Activated CD4-positive, alpha-beta T cell treated with anti-CD3 and anti-CD28 coated beads, Interleukin-2, amount 10 ng/mL, durations not matched to agents 24 days and 14 days (primary cell): ENCODE measurements around the gene ZFP62. TPM values are rescaled to one million over a fixed set of nuclear protein-coding genes. Genes with fewer than 3 reads are reported as not detected.
A peak's percentile ranks its signal among the peaks of the same experiment; 100 is the strongest.

ENCODE experiments used
- DNase-seq: peaks from one replicate; pipeline ENCODE4 v3.0.0; 2022
- H3K27ac Mint-ChIP-seq: one replicate; pipeline ENCODE4 v1.8.0; 2022; ENCODE audit warnings: mild to moderate bottlenecking, mixed read lengths
- H3K27me3 Mint-ChIP-seq: one replicate; pipeline ENCODE4 v1.8.0; 2022; ENCODE audit warnings: mixed read lengths
- H3K36me3 Mint-ChIP-seq: one replicate; pipeline ENCODE4 v1.8.0; 2022; ENCODE audit warnings: low read depth, mild to moderate bottlenecking, mixed read lengths
- H3K4me1 Mint-ChIP-seq: one replicate; pipeline ENCODE4 v1.8.0; 2021; ENCODE audit warnings: mixed read lengths
- H3K4me3 Mint-ChIP-seq: one replicate; pipeline ENCODE4 v1.8.0; 2022; ENCODE audit warnings: mild to moderate bottlenecking, moderate library complexity, mixed read lengths
- H3K9me3 Mint-ChIP-seq: one replicate; pipeline ENCODE4 v1.8.0; 2021; ENCODE audit warnings: mixed read lengths
- intact Hi-C: fragments of 100-400 bp; cut with micrococcal nuclease; formaldehyde crosslinking; loops from one replicate; pipeline ENCODE4 v1.15.1; 2023
- total RNA-seq: library from RNA; stranded (reverse); gene quantifications from 2 replicates; pipeline ENCODE4 v1.2.3, GENCODE V29; 2022

Gene ZFP62
- total RNA-seq, 1 donor from 2014 or later: 26.7 TPM

DNA sequence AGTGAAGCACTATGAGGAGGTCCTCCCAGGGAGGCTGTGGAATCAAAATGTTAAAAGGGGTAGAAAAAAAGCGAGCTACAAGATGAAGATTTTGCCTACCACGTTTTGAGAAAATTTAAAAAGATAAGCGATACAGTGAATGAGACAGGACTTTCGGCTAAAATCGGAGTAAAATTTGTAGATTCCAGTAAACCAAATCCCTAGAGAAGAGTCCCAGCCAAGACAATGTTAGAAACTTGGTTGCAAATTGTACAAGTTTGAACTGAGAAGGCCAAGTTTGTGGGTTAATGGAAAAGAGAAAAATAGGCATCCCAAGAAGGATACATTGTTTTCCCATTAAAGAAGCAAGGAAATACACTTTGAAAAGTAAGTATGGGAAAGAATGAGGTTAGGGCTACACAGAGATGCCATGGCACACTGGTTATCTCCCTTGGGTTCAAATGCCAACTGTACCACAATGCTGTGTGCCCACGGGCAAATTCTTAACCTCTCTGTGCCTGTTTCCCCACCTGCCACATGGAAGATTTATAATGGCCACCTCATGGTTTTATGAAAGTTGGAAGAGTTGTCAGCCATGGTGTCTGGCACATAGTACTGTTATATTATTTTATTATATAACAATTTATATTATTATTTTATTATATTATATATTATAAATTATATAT lies 42.3 kb downstream of the ZFP62 start:
- intact Hi-C loops: no loop called here
- Mint-ChIP-seq H3K4me3 (no peak overlapping the region), H3K4me1 (peaks cover 21% of the 10 kb centered on the region), H3K27me3 (no peaks in the 10 kb centered on the region), H3K27ac (no peak overlapping the region), H3K36me3 (no peaks in the 10 kb centered on the region), H3K9me3 (no peaks in the 10 kb centered on the region)
- DNase-seq: peak; percentile 40

- Mint-ChIP-seq H3K27ac (no peak overlapping the region), H3K4me3 (no peak overlapping the region), H3K9me3 (no peaks in the 10 kb centered on the region), H3K27me3 (no peaks in the 10 kb centered on the region), H3K4me1 (peaks cover 26% of the 10 kb centered on the region), H3K36me3 (no peaks in the 10 kb centered on the region)
- DNase-seq: peak; percentile 43
- intact Hi-C loops: no loop called here
Observed at GRCh38 chr5:180817893-180818674, 43.0 kb downstream of the ZFP62 start.

DNA sequence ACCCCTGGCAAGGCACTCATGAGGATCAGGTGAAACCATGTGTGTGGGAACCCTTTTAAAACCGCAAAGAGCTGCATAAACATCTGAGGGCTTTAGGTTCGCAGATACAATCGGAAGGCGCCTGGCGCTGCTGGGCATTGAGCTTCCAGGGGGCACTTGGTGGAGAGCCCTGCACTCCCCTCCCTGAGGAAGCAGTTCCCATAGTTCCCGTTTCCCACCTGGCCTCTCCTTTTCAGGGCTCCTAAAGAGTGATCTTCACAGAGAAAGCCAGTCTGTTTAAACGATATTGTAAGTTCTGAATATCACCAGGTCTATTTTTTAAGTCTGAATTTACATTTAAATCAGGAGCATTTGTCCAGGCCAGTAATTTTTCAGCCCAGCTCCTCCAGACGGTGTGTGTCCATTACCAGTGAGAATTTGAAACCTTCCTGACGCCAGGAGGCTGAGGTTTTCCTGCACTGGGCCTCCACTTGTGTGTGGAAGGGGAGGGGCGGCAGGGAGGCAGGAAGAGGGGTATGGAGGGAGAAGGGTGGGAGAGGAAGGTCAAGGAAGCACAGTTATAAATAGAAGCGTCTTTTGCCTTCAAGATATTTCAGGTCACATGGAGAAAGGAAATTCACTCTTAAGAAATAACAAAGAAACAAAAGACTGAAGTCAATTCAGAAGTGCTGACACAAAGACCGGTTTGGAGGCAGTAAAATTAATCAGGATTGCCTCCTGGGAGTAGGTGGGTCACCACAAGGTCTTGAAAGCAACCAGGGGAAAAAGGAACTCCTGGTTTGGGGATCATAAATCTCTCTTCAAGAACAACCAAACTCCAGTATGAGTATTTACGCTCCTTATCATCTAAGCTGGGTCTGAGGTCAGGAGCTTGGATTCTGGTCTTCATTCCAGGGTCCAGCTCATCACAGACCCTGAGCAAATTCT lies 44.2 kb downstream of the ZFP62 start:
- Mint-ChIP-seq H3K4me1 (peaks cover 31% of the 10 kb centered on the region), H3K4me3 (peak overlapping the region; percentile 11), H3K36me3 (no peaks in the 10 kb centered on the region), H3K27me3 (no peaks in the 10 kb centered on the region), H3K9me3 (no peaks in the 10 kb centered on the region), H3K27ac (no peak overlapping the region)
- intact Hi-C loops: no loop called here
- peak; percentile 64 for DNase-seq

DNA sequence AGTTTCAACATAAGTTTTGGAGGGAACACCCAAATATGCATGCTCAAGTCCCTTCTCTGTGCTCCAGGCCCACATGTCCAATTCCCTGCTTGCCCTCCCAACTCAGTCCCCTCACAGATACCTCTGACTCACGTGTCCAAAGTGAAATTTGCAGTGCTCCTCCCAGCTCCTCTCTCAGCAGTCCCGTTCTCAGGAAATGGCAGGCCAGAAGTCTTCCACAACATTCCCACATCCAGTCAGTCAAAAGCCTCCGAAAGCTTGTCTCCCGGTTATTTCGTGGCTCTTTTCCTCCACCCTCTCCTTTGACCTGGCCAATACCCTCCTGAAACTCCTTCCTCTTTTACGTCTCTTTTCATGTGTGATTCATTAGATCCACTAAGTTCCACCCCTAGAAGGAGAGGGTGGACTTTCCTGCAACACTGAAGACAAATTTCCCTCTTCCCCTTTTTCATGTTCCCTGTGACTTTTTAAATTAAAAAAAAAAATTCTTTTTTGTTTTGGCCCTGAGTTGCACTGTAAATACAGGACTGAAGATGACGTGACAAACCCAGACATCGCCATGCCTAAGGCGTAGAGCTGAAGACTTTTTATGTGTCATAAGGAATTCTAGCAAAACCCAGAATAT lies 45.7 kb downstream of the ZFP62 start:
- no peak overlapping the region for H3K27ac Mint-ChIP-seq
- no peaks in the 10 kb centered on the region for H3K9me3 Mint-ChIP-seq
- H3K4me1 Mint-ChIP-seq: peaks cover 40% of the 10 kb centered on the region
- intact Hi-C loops: no loop called here
- no peaks in the 10 kb centered on the region for H3K27me3 Mint-ChIP-seq
- no peak for DNase-seq
- no peaks in the 10 kb centered on the region for H3K36me3 Mint-ChIP-seq
- H3K4me3 Mint-ChIP-seq: no peak overlapping the region

GRCh38 chr5:180813420-180813819 lies 47.7 kb downstream of the ZFP62 start:
- Mint-ChIP-seq H3K4me1 (peaks cover 47% of the 10 kb centered on the region), H3K27ac (peak overlapping the region; percentile 45), H3K36me3 (no peaks in the 10 kb centered on the region), H3K27me3 (no peaks in the 10 kb centered on the region), H3K4me3 (no peak overlapping the region), H3K9me3 (no peaks in the 10 kb centered on the region)
- no peak for DNase-seq
- intact Hi-C loops: no loop called here

GRCh38 chr5:180811623-180812124 lies 49.4 kb downstream of the ZFP62 start:
- peaks cover 57% of the 10 kb centered on the region for H3K4me1 Mint-ChIP-seq
- no peaks in the 10 kb centered on the region for H3K27me3 Mint-ChIP-seq
- no peak for DNase-seq
- peak overlapping the region; percentile 94 for H3K27ac Mint-ChIP-seq
- H3K9me3 Mint-ChIP-seq: no peaks in the 10 kb centered on the region
- peaks cover 13% of the 10 kb centered on the region for H3K36me3 Mint-ChIP-seq
- H3K4me3 Mint-ChIP-seq: peak overlapping the region; percentile 78
- intact Hi-C loops: loop anchor here (2.0 kb wide), 1 partner anchor 435 kb away; no protein-coding TSS in a partner anchor

GRCh38 chr5:180810959-180811622 lies 50.0 kb downstream of the ZFP62 start:
- Mint-ChIP-seq H3K27me3 (no peaks in the 10 kb centered on the region), H3K36me3 (peaks cover 19% of the 10 kb centered on the region), H3K4me3 (peak overlapping the region; percentile 78), H3K4me1 (peaks cover 59% of the 10 kb centered on the region), H3K27ac (peak overlapping the region; percentile 94), H3K9me3 (no peaks in the 10 kb centered on the region)
- DNase-seq: no peak
- intact Hi-C loops: loop anchor here (1.0 to 2.0 kb wide), 4 partner anchors 9 to 436 kb away; partner anchors contain the start of genes MGAT1 and ZFP62

GRCh38 chr5:180810210-180810958 lies 50.7 kb downstream of the ZFP62 start:
- peak overlapping the region; percentile 78 for H3K4me3 Mint-ChIP-seq
- intact Hi-C loops: loop anchor here (1.0 to 2.0 kb wide), 4 partner anchors 8 to 436 kb away; partner anchors contain the start of genes MGAT1 and ZFP62

DNA sequence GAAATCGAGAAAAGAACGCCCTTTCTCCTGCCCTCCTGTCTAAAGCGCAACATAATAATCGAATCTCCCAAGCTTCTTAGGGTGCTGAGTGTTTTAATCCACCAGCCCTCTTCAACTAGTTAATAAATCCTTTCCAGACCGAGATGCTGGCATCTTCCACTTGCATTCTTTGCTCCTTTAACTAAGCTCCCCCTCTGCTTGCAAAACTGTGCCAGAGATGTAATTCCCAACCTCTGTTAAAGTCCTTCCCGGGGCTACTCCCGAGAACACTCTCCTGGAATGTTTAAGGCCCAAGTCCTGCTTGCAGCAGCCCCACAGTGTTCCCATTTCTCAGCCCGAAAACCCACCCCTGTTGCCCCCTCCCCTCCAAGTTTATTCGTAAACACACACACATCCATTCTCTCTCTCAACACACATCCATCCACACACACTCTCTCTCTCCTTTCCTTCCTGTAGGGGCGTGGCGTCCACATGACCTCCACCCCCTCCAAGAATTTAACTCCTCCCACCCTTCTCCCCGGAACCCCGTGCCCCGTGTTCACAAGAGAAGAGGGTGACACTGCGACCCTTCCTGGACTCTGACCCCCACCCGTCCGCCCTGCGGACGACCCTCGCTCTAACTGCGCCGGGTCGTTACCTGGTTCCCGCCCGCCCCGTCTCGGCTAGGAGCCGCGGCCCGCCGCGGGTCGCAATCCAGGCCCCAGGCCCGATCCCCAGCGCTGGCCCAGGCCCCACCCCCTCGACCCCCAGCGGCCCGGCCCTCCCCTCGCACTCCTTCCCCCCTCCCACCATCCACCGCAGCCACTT lies 51.5 kb downstream of the ZFP62 start:
- Mint-ChIP-seq H3K36me3 (peaks cover 26% of the 10 kb centered on the region), H3K9me3 (no peaks in the 10 kb centered on the region), H3K27ac (peak overlapping the region; percentile 99), H3K27me3 (no peaks in the 10 kb centered on the region), H3K4me1 (peaks cover 69% of the 10 kb centered on the region), H3K4me3 (peak overlapping the region; percentile 78)
- intact Hi-C loops: loop anchor here (1.0 to 10.0 kb wide), 7 partner anchors 7 to 1185 kb away; partner anchors contain the start of genes CNOT6, HNRNPH1, MGAT1 and ZFP62
- peak; percentile 97 for DNase-seq

More at GRCh38 chr5:180810210-180810958, 50.7 kb downstream of the ZFP62 start:
- peaks cover 21% of the 10 kb centered on the region for H3K36me3 Mint-ChIP-seq
- H3K9me3 Mint-ChIP-seq: no peaks in the 10 kb centered on the region
- peak; percentile 98 for DNase-seq
- peak overlapping the region; percentile 99 for H3K27ac Mint-ChIP-seq
- H3K27me3 Mint-ChIP-seq: no peaks in the 10 kb centered on the region
- peaks cover 63% of the 10 kb centered on the region for H3K4me1 Mint-ChIP-seq

GRCh38 chr5:180808461-180809000 lies 52.5 kb downstream of the ZFP62 start:
- peak overlapping the region; percentile 78 for H3K4me3 Mint-ChIP-seq
- H3K9me3 Mint-ChIP-seq: no peaks in the 10 kb centered on the region
- peaks cover 67% of the 10 kb centered on the region for H3K4me1 Mint-ChIP-seq
- H3K27me3 Mint-ChIP-seq: no peaks in the 10 kb centered on the region
- H3K27ac Mint-ChIP-seq: peak overlapping the region; percentile 99
- intact Hi-C loops: loop anchor here (10.0 kb wide), 3 partner anchors 314 to 1184 kb away; partner anchors contain the start of genes CNOT6 and HNRNPH1
- DNase-seq: peak; percentile 68
- peaks cover 29% of the 10 kb centered on the region for H3K36me3 Mint-ChIP-seq
